Keratinocyte (primary cell): ENCODE measurements around the gene PRKAB2.

Experiments used
- EZH2 ChIP-seq: IDR thresholded peaks from one replicate; pipeline ENCODE4 v1.6.1; 2012; ENCODE audit warnings: inconsistent platforms, mild to moderate bottlenecking, low read length, moderate library complexity
- TF ChIP-seq, protein P1 (sequence below), 3 experiments: IDR thresholded peaks in 1 of 3; conservative IDR thresholded peaks in 1 of 3; optimal IDR thresholded peaks in 1 of 3; 2 replicates in 2 of 3; 3 replicates in 1 of 3; pipeline versions ENCODE3 to v1.5.1; 2011; ENCODE audit warnings: low read length in 3 of 3, mild to moderate bottlenecking in 3 of 3, moderate library complexity in 2 of 3, control low read depth in 1 of 3, inconsistent platforms in 1 of 3; ENCODE audit not compliant: insufficient read depth in 2 of 3; ENCODE audit errors: extremely low read depth in 1 of 3

DNA sequence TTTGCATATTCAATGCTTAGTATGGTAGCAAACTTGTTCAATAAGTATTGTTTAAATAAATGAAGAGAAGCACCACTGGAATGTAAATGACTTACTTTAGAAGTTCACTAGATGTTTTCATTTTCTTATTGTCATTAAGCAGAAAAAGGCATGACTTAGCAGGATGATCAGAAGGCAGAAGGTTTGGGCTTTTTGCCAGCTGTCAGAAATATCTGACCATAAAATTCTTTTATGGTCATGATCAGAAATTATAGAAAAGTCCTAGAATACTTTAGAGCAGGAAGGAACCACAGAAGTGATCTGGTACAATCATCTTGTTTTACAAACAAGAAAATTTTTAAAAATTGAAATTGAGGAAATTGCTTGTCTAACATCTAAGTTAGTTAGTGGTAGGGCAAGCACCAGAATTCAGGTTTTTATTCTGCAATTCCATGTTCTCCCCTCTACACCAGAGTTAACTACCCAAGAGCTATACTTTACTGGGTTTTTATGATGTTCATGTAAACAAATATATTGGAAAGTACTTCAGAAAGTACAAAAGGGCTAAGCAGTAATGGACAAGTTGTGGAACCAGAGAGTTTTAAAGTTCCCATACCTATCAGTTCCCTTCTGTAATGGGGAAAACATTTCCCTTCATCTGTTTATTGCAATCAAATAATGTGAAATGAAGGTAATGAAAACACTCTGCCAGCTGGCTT is 42.7 kb upstream of the PRKAB2 start:
- TF ChIP-seq EZH2, result no peak
- TF ChIP-seq, protein P1, sequence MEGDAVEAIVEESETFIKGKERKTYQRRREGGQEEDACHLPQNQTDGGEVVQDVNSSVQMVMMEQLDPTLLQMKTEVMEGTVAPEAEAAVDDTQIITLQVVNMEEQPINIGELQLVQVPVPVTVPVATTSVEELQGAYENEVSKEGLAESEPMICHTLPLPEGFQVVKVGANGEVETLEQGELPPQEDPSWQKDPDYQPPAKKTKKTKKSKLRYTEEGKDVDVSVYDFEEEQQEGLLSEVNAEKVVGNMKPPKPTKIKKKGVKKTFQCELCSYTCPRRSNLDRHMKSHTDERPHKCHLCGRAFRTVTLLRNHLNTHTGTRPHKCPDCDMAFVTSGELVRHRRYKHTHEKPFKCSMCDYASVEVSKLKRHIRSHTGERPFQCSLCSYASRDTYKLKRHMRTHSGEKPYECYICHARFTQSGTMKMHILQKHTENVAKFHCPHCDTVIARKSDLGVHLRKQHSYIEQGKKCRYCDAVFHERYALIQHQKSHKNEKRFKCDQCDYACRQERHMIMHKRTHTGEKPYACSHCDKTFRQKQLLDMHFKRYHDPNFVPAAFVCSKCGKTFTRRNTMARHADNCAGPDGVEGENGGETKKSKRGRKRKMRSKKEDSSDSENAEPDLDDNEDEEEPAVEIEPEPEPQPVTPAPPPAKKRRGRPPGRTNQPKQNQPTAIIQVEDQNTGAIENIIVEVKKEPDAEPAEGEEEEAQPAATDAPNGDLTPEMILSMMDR (optimal IDR thresholded peaks at IDR 0.05 in 1 of 3, IDR thresholded peaks at IDR 0.05 in 1 of 3, conservative IDR thresholded peaks at IDR 0.05 in 1 of 3; ENCODE audit: extremely low read depth in 1 of 3, insufficient read depth in 2 of 3, low read length in 3 of 3), result no peak
